ENCODE results near the gene ADIPOR2.

- no peak for TF ChIP-seq CTCF (IDR thresholded peaks at IDR 0.05)
- no peak for TF ChIP-seq POLR2A (IDR thresholded peaks at IDR 0.05; ENCODE audit: low read length)
- TF ChIP-seq RAD21 (conservative IDR thresholded peaks at IDR 0.05 in 1 of 2, IDR thresholded peaks at IDR 0.05 in 1 of 2), result no peak
- TF ChIP-seq KDM5A (IDR thresholded peaks at IDR 0.05), result no peak
- TF ChIP-seq FOSL2 (IDR thresholded peaks at IDR 0.05), result no peak
- TF ChIP-seq FOSL2 (CRISPR knock-in tag; IDR thresholded peaks at IDR 0.05), result no peak
- TF ChIP-seq KDM1A (IDR thresholded peaks at IDR 0.05; ENCODE audit: low read depth), result no peak
- TF ChIP-seq JUNB (IDR thresholded peaks at IDR 0.05), result no peak
- TF ChIP-seq EHF (CRISPR knock-in tag; IDR thresholded peaks at IDR 0.05), result no peak
- no peak for TF ChIP-seq EP300 (IDR thresholded peaks at IDR 0.05)
- TF ChIP-seq CBX8 (IDR thresholded peaks at IDR 0.05), result no peak
- TF ChIP-seq TP53 (CRISPR knock-in tag; IDR thresholded peaks at IDR 0.05), result no peak
Measured at GRCh38 chr12:1797991-1798640, 107.2 kb downstream of the ADIPOR2 start.
